GM12878 (cell line): ENCODE data around the gene OSBPL7. TPM values are rescaled to one million over a fixed set of nuclear protein-coding genes. Genes with fewer than 3 reads are reported as not detected.

ENCODE experiments used
- ATAC-seq: fragments of 200-7000 bp; cut with Tn5 transposase; 3 replicates; pipeline ENCODE4 v1.9.1; 2020; ENCODE audit warnings: mild to moderate bottlenecking, moderate library complexity
- BruUV-seq: library from RNA; stranded (reverse); fragments of 400-500 nt; replicated peaks from 2 replicates; lab custom pipeline; 2021; lab: Mats Ljungman, UMichigan
- CTCF ChIA-PET: fragments of 300-600 bp; sonication (Branson Sonifier 250); formaldehyde crosslinking; extraction: SDS; loops from one replicate; lab custom pipeline; 2021; ENCODE audit warnings: inconsistent platforms; lab: Yijun Ruan, JAX
- POLR2A ChIA-PET: fragments of 350-600 bp; formaldehyde crosslinking; extraction: SDS; loops from one replicate; lab custom pipeline; 2021; ENCODE audit warnings: inconsistent platforms; lab: Charles Lee
- RAD21 ChIA-PET: fragments of 300-600 bp; sonication (Branson Sonifier 250); formaldehyde crosslinking; loops from one replicate; lab custom pipeline; 2023; ENCODE audit warnings: antibody characterized with exemption; ENCODE audit not compliant: unreplicated experiment; lab: Charles Lee
- SMC1A ChIA-PET: fragments of 300-600 bp; sonication (Branson Sonifier 250); formaldehyde crosslinking; loops from one replicate; lab custom pipeline; 2023; ENCODE audit not compliant: unreplicated experiment, uncharacterized antibody; lab: Charles Lee
- DNase-seq: peaks from one replicate; pipeline ENCODE4 v3.0.0-alpha.2; 2011; ENCODE audit warnings: low read depth, low spot score
- FAIRE-seq: peaks from 3 replicates; lab custom pipeline; 2011; peaks lifted over from hg19 to GRCh38; lab: Jason Lieb, UNC
- H2AFZ ChIP-seq: 2 replicates; pipeline ENCODE4 v1.6.0; 2011; ENCODE audit warnings: low read depth, low read length, control low read depth; ENCODE audit not compliant: control insufficient read depth
- H3K27ac ChIP-seq: 2 replicates; pipeline ENCODE4 v1.5.1; 2011; ENCODE audit warnings: control low read depth; ENCODE audit not compliant: control insufficient read depth, insufficient read depth
- H3K27me3 ChIP-seq, 2 experiments: replicated peaks in 1 of 2; 2 replicates each; pipeline versions ENCODE4 v1.6.0 to v1.6.1; 2011; ENCODE audit warnings: low read length in 1 of 2; ENCODE audit not compliant: control insufficient read depth in 2 of 2, insufficient read depth in 2 of 2
- H3K36me3 ChIP-seq, 2 experiments: 2 replicates each; pipeline ENCODE4 v1.5.1; 2011; ENCODE audit warnings: low read length in 1 of 2; ENCODE audit not compliant: control insufficient read depth in 2 of 2, insufficient read depth in 2 of 2
- H3K4me1 ChIP-seq: 2 replicates; pipeline ENCODE4 v1.6.1; 2011; ENCODE audit warnings: mild to moderate bottlenecking, low read length, moderate library complexity, mixed read lengths; ENCODE audit not compliant: control insufficient read depth, insufficient read depth
- H3K4me2 ChIP-seq: 2 replicates; pipeline ENCODE4 v1.6.0; 2011; ENCODE audit warnings: control low read depth; ENCODE audit not compliant: control insufficient read depth, insufficient read depth
- H3K4me3 ChIP-seq: fragments of 200-600 bp; sonication (generic); 2 replicates; pipeline ENCODE4 v1.5.1; 2016
- H3K79me2 ChIP-seq: 2 replicates; pipeline ENCODE4 v1.6.0; 2011; ENCODE audit warnings: low read length; ENCODE audit not compliant: control insufficient read depth, insufficient read depth
- H3K9ac ChIP-seq: 2 replicates; pipeline ENCODE4 v1.8.0; 2011; ENCODE audit warnings: low read length, control low read depth, mixed read lengths; ENCODE audit not compliant: control insufficient read depth, insufficient read depth
- H3K9me3 ChIP-seq: replicated peaks from 3 replicates; pipeline ENCODE4 v1.5.1; 2011; ENCODE audit warnings: mild to moderate bottlenecking, low read length; ENCODE audit not compliant: control insufficient read depth, insufficient read depth
- H4K20me1 ChIP-seq: 2 replicates; pipeline ENCODE4 v1.6.0; 2011; ENCODE audit not compliant: control insufficient read depth, insufficient read depth
- CREB1 ChIP-seq: IDR thresholded peaks from 2 replicates; pipeline ENCODE4 v1.6.1; 2012; ENCODE audit warnings: low read depth, mild to moderate bottlenecking, inconsistent platforms
- EZH2 ChIP-seq: IDR thresholded peaks from 2 replicates; pipeline ENCODE4 v1.6.1; 2012; ENCODE audit warnings: low read depth, mild to moderate bottlenecking, control low read depth, inconsistent platforms, low read length, borderline replicate concordance; ENCODE audit not compliant: control insufficient read depth
- JUNB ChIP-seq: IDR thresholded peaks from 2 replicates; pipeline ENCODE4 v1.6.1; 2016; ENCODE audit warnings: antibody characterized with exemption, mild to moderate bottlenecking
- RAD21 ChIP-seq: IDR thresholded peaks from 2 replicates; pipeline ENCODE4 v1.6.1; 2011; ENCODE audit warnings: mild to moderate bottlenecking, low read depth, low read length, moderate library complexity; ENCODE audit not compliant: insufficient read depth
- SMC3 ChIP-seq: IDR thresholded peaks from 2 replicates; pipeline ENCODE4 v1.6.1; 2011; ENCODE audit warnings: low read length, improper control_type of control experiment, borderline replicate concordance
- SP1 ChIP-seq: IDR thresholded peaks from one replicate; pipeline ENCODE4 v1.6.1; 2011; ENCODE audit warnings: low read depth, low read length
- TCF7 ChIP-seq: IDR thresholded peaks from 2 replicates; pipeline ENCODE4 v1.6.1; 2014; ENCODE audit warnings: antibody characterized with exemption, borderline replicate concordance
- WGBS: methylation state at CpG from one replicate; pipeline ENCODE4 v1.1.6; 2016; ENCODE audit warnings: low lambda C conversion rate; ENCODE audit not compliant: insufficient replicate concordance, insufficient coverage; ENCODE audit errors: missing lambda C conversion rate; 5-methylcytosine and 5-hydroxymethylcytosine counted together
- in situ Hi-C: fragments of 300-500 bp; cut with MboI; formaldehyde crosslinking; loops from 9 replicates; pipeline ENCODE4 v1.14.3; 2018; ENCODE audit warnings: mixed read lengths
- intact Hi-C: fragments of 100-400 bp; cut with micrococcal nuclease; formaldehyde crosslinking; loops from one replicate; pipeline ENCODE4 v1.14.2; 2022; ENCODE audit not compliant: unreplicated experiment
- polyA plus RNA-seq, 11 experiments: library from polyadenylated mRNA; depleted of rRNA in 4 of 11; unstranded in 6 of 11; stranded (reverse) in 5 of 11; fragments of >200 nt; fragmentation: Nextera tagmentation in 4 of 11; fragmentation: Illumina TruSeq in 1 of 11; extraction: Ambion mirVana in 4 of 11; extraction: Trizol in 1 of 11; gene quantifications; 1 replicate in 1 of 11; 2 replicates in 10 of 11; pipeline versions ENCODE4 v1.2.1 to v1.2.3, GENCODE V29; 2011 to 2016; ENCODE audit warnings: inconsistent platforms in 2 of 11, missing spikeins in 2 of 11, low read depth in 1 of 11
- total RNA-seq, 4 experiments: library from RNA; depleted of rRNA in 3 of 4; stranded (reverse); fragments of >200 nt in 3 of 4; fragmentation: Illumina TruSeq in 1 of 4; extraction: Trizol in 1 of 4; gene quantifications; 2 replicates each; pipeline versions ENCODE4 v1.2.1 to v1.2.3, GENCODE V29; 2013 to 2021
- TF ChIP-seq, protein P1 (sequence below), 3 experiments: IDR thresholded peaks in 2 of 3; conservative IDR thresholded peaks in 1 of 3; 2 replicates each; pipeline ENCODE4 v1.5.1; 2011; ENCODE audit warnings: low read depth in 3 of 3, low read length in 3 of 3, mild to moderate bottlenecking in 3 of 3, control low read depth in 2 of 3, moderate library complexity in 2 of 3, inconsistent platforms in 1 of 3, mixed read lengths in 1 of 3; ENCODE audit not compliant: control insufficient read depth in 2 of 3, insufficient read depth in 1 of 3; ENCODE audit errors: extremely low read depth in 1 of 3
- TF ChIP-seq, protein P2 (sequence below): fragments of 450-650 bp; IDR thresholded peaks from 2 replicates; pipeline ENCODE4 v1.6.1; 2017; ENCODE audit warnings: low read depth, mild to moderate bottlenecking, moderate library complexity
- TF ChIP-seq, protein P3 (sequence below): fragments of 450-650 bp; formaldehyde crosslinking; IDR thresholded peaks from 2 replicates; pipeline ENCODE4 v1.4.0; 2022; ENCODE audit warnings: mild to moderate bottlenecking, moderate library complexity

Gene OSBPL7
- total and polyA plus RNA-seq, 10 of the 15 experiments (the other 5 are each of a cell fraction or from before 2014, with no cell fraction given): 0.50 to 16.1 (median 6.7) TPM

DNA sequence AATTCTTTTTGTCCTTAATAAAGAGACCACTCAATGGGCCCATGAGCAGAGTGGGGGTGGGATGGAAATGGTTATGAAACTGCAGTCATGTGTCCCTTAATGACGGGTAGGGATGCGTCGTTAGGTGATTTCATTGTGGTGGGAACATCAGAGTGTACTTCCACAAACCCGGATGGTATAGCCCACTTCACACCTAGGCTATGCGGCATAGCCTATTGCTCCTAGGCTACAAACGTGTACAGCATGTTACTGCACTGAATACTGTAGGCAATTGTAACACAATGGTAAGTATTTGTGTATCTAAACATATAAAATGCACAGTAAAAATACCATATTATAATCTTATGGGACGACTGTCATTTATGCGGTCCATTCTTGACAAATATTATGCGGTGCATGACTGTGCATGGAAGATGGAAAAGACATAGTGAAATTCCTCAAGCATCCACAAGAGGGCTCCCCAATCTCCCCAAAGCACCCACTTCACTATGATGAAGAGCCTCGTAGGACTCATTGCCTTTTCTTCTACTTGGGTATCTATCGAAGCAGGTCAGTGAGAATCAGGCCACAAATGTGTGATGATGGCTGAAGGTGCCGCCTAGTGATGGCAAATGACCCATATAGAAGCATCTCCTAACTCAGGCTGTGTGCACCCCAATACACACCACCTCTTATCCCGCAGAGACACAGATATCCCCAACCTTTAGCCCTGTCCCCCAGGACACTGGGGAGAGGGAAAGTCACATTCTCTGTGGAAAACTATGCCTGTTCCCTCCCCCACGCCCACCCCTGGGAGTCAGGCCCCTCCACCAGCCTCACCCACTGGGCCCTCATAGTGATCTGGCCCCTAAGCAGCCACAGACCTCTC lies 45.0 kb downstream of the OSBPL7 start:
- H3K4me1 ChIP-seq: no peaks in the 10 kb centered on the region
- H2AFZ ChIP-seq: no peak overlapping the region
- ATAC-seq (peak; percentile 93), DNase-seq (no peak), FAIRE-seq (peak; percentile 98)
- TF ChIP-seq, protein P1, sequence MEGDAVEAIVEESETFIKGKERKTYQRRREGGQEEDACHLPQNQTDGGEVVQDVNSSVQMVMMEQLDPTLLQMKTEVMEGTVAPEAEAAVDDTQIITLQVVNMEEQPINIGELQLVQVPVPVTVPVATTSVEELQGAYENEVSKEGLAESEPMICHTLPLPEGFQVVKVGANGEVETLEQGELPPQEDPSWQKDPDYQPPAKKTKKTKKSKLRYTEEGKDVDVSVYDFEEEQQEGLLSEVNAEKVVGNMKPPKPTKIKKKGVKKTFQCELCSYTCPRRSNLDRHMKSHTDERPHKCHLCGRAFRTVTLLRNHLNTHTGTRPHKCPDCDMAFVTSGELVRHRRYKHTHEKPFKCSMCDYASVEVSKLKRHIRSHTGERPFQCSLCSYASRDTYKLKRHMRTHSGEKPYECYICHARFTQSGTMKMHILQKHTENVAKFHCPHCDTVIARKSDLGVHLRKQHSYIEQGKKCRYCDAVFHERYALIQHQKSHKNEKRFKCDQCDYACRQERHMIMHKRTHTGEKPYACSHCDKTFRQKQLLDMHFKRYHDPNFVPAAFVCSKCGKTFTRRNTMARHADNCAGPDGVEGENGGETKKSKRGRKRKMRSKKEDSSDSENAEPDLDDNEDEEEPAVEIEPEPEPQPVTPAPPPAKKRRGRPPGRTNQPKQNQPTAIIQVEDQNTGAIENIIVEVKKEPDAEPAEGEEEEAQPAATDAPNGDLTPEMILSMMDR (IDR thresholded peaks at IDR 0.05 in 2 of 3, conservative IDR thresholded peaks at IDR 0.05 in 1 of 3; ENCODE audit: control insufficient read depth in 2 of 3, extremely low read depth in 1 of 3, insufficient read depth in 1 of 3, low read depth in 3 of 3, low read length in 3 of 3): peak; percentile 69 to 77 (median 71)
- TF ChIP-seq SMC3 (peak; percentile 66; the same call in 1 of the 2 replicates), EZH2 (no peak), JUNB (no peak), RAD21 (peak; percentile 64), SP1 (no peak), CREB1 (no peak), TCF7 (no peak)
- TF ChIP-seq, protein P2, sequence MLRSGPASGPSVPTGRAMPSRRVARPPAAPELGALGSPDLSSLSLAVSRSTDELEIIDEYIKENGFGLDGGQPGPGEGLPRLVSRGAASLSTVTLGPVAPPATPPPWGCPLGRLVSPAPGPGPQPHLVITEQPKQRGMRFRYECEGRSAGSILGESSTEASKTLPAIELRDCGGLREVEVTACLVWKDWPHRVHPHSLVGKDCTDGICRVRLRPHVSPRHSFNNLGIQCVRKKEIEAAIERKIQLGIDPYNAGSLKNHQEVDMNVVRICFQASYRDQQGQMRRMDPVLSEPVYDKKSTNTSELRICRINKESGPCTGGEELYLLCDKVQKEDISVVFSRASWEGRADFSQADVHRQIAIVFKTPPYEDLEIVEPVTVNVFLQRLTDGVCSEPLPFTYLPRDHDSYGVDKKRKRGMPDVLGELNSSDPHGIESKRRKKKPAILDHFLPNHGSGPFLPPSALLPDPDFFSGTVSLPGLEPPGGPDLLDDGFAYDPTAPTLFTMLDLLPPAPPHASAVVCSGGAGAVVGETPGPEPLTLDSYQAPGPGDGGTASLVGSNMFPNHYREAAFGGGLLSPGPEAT: no peak
- TF ChIP-seq, protein P3, sequence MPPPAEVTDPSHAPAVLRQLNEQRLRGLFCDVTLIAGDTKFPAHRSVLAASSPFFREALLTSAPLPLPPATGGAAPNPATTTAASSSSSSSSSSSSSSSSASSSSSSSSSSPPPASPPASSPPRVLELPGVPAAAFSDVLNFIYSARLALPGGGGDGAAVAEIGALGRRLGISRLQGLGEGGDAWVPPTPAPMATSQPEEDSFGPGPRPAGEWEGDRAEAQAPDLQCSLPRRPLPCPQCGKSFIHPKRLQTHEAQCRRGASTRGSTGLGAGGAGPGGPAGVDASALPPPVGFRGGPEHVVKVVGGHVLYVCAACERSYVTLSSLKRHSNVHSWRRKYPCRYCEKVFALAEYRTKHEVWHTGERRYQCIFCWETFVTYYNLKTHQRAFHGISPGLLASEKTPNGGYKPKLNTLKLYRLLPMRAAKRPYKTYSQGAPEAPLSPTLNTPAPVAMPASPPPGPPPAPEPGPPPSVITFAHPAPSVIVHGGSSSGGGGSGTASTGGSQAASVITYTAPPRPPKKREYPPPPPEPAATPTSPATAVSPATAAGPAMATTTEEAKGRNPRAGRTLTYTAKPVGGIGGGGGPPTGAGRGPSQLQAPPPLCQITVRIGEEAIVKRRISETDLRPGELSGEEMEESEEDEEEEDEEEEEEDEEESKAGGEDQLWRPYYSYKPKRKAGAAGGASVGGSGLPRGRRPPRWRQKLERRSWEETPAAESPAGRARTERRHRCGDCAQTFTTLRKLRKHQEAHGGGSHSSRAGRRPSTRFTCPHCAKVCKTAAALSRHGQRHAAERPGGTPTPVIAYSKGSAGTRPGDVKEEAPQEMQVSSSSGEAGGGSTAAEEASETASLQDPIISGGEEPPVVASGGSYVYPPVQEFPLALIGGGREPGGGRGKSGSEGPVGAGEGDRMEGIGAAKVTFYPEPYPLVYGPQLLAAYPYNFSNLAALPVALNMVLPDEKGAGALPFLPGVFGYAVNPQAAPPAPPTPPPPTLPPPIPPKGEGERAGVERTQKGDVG (CRISPR knock-in tag): no peak
- H3K27ac ChIP-seq: no peak overlapping the region
- ChIA-PET RAD21 (no interaction called here), POLR2A (no interaction called here), SMC1A (no interaction called here), CTCF (interaction anchor here (0.6 to 1.4 kb wide), 5 partner anchors 26 to 111 kb away, joined by 3 to 5 read pairs (median 3); partner anchors contain the start of gene SCRN2)
- no TSS peak for BruUV-seq
- peaks cover 0 to 4% of the 10 kb centered on the region in 2 experiments; a peak in 2 of 4 replicates for H3K27me3 ChIP-seq
- in situ Hi-C loops (no loop called here), intact Hi-C loops (loop anchor here (2.0 to 5.0 kb wide), 2 partner anchors 26 to 241 kb away; no protein-coding TSS in a partner anchor)
- no peak overlapping the region for H3K9ac ChIP-seq
- WGBS: 26% methylated on average over 14 of the region's 14 CpGs
- H3K4me2 ChIP-seq: no peak overlapping the region
- H3K9me3 ChIP-seq: no peaks in the 10 kb centered on the region; the same call in 2 of the 3 replicates
- no peak overlapping the region for H3K4me3 ChIP-seq
- no peaks in the 10 kb centered on the region for H3K79me2 ChIP-seq
- no peaks in the 10 kb centered on the region for H3K36me3 ChIP-seq
- no peaks in the 10 kb centered on the region; the same call in 1 of the 2 replicates for H4K20me1 ChIP-seq
